IMR-90 (cell line): ENCODE measurements around the gene RAB40A. TPM values are rescaled to one million over a fixed set of nuclear protein-coding genes. Genes with fewer than 3 reads are reported as not detected.

ENCODE experiments used
- ATAC-seq: fragments of 200-7000 bp; cut with Tn5 transposase; 2 replicates; pipeline ENCODE4 v1.9.1; 2020; ENCODE audit warnings: low read depth, mild to moderate bottlenecking, moderate library complexity
- BruUV-seq: library from RNA; stranded (reverse); fragments of 400-500 nt; replicated peaks from 2 replicates; lab custom pipeline; 2021; lab: Mats Ljungman, UMichigan
- CTCF ChIA-PET: fragments of 300-600 bp; formaldehyde crosslinking; extraction: SDS; loops from one replicate; lab custom pipeline; 2021; ENCODE audit warnings: antibody characterized with exemption; lab: Yijun Ruan, JAX
- POLR2A ChIA-PET: fragments of 300-600 bp; sonication (Branson Sonifier 250); formaldehyde crosslinking; loops from one replicate; lab custom pipeline; 2022; ENCODE audit warnings: antibody characterized with exemption; ENCODE audit not compliant: unreplicated experiment; lab: Charles Lee
- DNase-seq: peaks from one replicate; pipeline ENCODE4 v3.0.0; 2013
- H2AFZ ChIP-seq: replicated peaks from 2 replicates; pipeline ENCODE3; 2013; ENCODE audit warnings: low read length, mild to moderate bottlenecking; ENCODE audit not compliant: poor library complexity
- H2AK5ac ChIP-seq: 2 replicates; pipeline ENCODE4 v1.6.1; 2013; ENCODE audit warnings: low read depth, low read length, inconsistent platforms
- H2AK9ac ChIP-seq: replicated peaks from 2 replicates; pipeline ENCODE3; 2013; ENCODE audit warnings: mild to moderate bottlenecking, low read depth, low read length, moderate library complexity; ENCODE audit not compliant: poor library complexity
- H2BK120ac ChIP-seq: 2 replicates; pipeline ENCODE4 v1.6.1; 2013; ENCODE audit warnings: low read depth, low read length, inconsistent platforms
- H2BK15ac ChIP-seq: 3 replicates; pipeline ENCODE4 v1.6.1; 2013; ENCODE audit warnings: low read depth, low read length, inconsistent platforms
- H2BK20ac ChIP-seq: 2 replicates; pipeline ENCODE4 v1.6.1; 2013; ENCODE audit warnings: low read depth, mild to moderate bottlenecking, inconsistent platforms, low read length, moderate library complexity
- H2BK5ac ChIP-seq: 2 replicates; pipeline ENCODE4 v1.6.1; 2013; ENCODE audit warnings: mild to moderate bottlenecking, low read depth, low read length, inconsistent platforms; ENCODE audit not compliant: poor library complexity, severe bottlenecking
- H3K14ac ChIP-seq: replicated peaks from 2 replicates; pipeline ENCODE4 v1.6.1; 2013; ENCODE audit warnings: low read depth, low read length, inconsistent platforms
- H3K18ac ChIP-seq: 2 replicates; pipeline ENCODE4 v1.6.1; 2013; ENCODE audit warnings: low read depth, low read length, control low read depth
- H3K23ac ChIP-seq: 2 replicates; pipeline ENCODE4 v1.6.1; 2013; ENCODE audit warnings: low read depth, low read length, inconsistent platforms
- H3K27ac ChIP-seq: 2 replicates; pipeline ENCODE4 v1.5.1; 2013; ENCODE audit warnings: mild to moderate bottlenecking, control low read depth, low read length; ENCODE audit not compliant: insufficient read depth
- H3K27me3 ChIP-seq: 2 replicates; pipeline ENCODE4 v1.6.1; 2013; ENCODE audit warnings: low read length; ENCODE audit not compliant: control insufficient read depth, insufficient read depth
- H3K36me3 ChIP-seq: 2 replicates; pipeline ENCODE4 v1.6.1; 2013; ENCODE audit warnings: low read length, mixed read lengths; ENCODE audit not compliant: control insufficient read depth, insufficient read depth
- H3K4ac ChIP-seq: 2 replicates; pipeline ENCODE4 v1.6.1; 2013; ENCODE audit warnings: low read depth, low read length, inconsistent platforms
- H3K4me1 ChIP-seq: 2 replicates; pipeline ENCODE4 v1.6.1; 2013; ENCODE audit warnings: low read length, mixed read lengths; ENCODE audit not compliant: control insufficient read depth, insufficient read depth
- H3K4me2 ChIP-seq: 2 replicates; pipeline ENCODE4 v1.6.1; 2013; ENCODE audit warnings: low read depth, mild to moderate bottlenecking, control low read depth, low read length, moderate library complexity
- H3K4me3 ChIP-seq: 2 replicates; pipeline ENCODE4 v1.5.1; 2013; ENCODE audit warnings: low read depth, mild to moderate bottlenecking, control low read depth, low read length, moderate library complexity; ENCODE audit not compliant: insufficient read depth
- H3K56ac ChIP-seq: 2 replicates; pipeline ENCODE4 v1.6.1; 2013; ENCODE audit warnings: low read length, inconsistent platforms; ENCODE audit not compliant: insufficient read depth; ENCODE audit errors: extremely low read depth
- H3K79me1 ChIP-seq, 2 experiments: 2 replicates each; pipeline ENCODE4 v1.6.1; 2013; ENCODE audit warnings: low read length in 2 of 2, inconsistent platforms in 1 of 2, low read depth in 1 of 2
- H3K9ac ChIP-seq: 2 replicates; pipeline ENCODE4 v1.6.1; 2013; ENCODE audit warnings: low read depth, low read length, control low read depth
- H3K9me1 ChIP-seq: 2 replicates; pipeline ENCODE4 v1.6.1; 2013; ENCODE audit warnings: low read length, inconsistent platforms; ENCODE audit not compliant: insufficient read depth
- H3K9me3 ChIP-seq: 2 replicates; pipeline ENCODE4 v1.6.1; 2013; ENCODE audit warnings: low read length; ENCODE audit not compliant: control insufficient read depth, insufficient read depth
- H4K20me1 ChIP-seq: 2 replicates; pipeline ENCODE4 v1.6.1; 2013; ENCODE audit warnings: low read length, inconsistent platforms; ENCODE audit not compliant: insufficient read depth
- H4K5ac ChIP-seq: 2 replicates; pipeline ENCODE4 v1.6.1; 2013; ENCODE audit warnings: mild to moderate bottlenecking, low read depth, low read length, control low read depth
- H4K8ac ChIP-seq, 2 experiments: 2 replicates each; pipeline ENCODE4 v1.6.1; 2013; ENCODE audit warnings: low read depth in 2 of 2, low read length in 2 of 2, control low read depth in 1 of 2, inconsistent platforms in 1 of 2
- H4K91ac ChIP-seq: 2 replicates; pipeline ENCODE4 v1.6.1; 2013; ENCODE audit warnings: low read depth, low read length, inconsistent platforms; ENCODE audit not compliant: insufficient read depth
- FOS ChIP-seq: fragments of 150-350 bp; IDR thresholded peaks from 2 replicates; pipeline ENCODE4 v1.6.1; 2016; ENCODE audit warnings: low read depth, low read length
- MAFK ChIP-seq: IDR thresholded peaks from 2 replicates; pipeline ENCODE4 v1.6.1; 2012; ENCODE audit warnings: low read depth, low read length, improper control_type of control experiment
- WGBS, 2 experiments: methylation state at CpG; one replicate each; pipeline versions ENCODE4 v1.1.5 to v1.1.7; 2013; ENCODE audit warnings: missing lambda C conversion rate in 2 of 2; ENCODE audit not compliant: insufficient read length in 1 of 2; ENCODE audit errors: extremely low coverage in 2 of 2; 5-methylcytosine and 5-hydroxymethylcytosine counted together
- dilution Hi-C: fragments of 300-500 bp; cut with HindIII; formaldehyde crosslinking; loops from one replicate; pipeline ENCODE4 v1.14.3; 2018; ENCODE audit warnings: low sequenced_read_pairs; ENCODE audit not compliant: unreplicated experiment
- in situ Hi-C: fragments of 300-500 bp; cut with MboI; formaldehyde crosslinking; loops from 3 replicates; pipeline ENCODE4 v1.14.3; 2019; ENCODE audit warnings: low sequenced_read_pairs, inconsistent platforms, mixed read lengths
- intact Hi-C: fragments of 100-400 bp; cut with micrococcal nuclease; formaldehyde crosslinking; loops from 2 replicates; pipeline ENCODE4 v1.10.0; 2022
- polyA plus RNA-seq, 3 experiments: library from polyadenylated mRNA; depleted of rRNA; stranded (reverse); fragments of >200 nt; gene quantifications; 2 replicates each; pipeline ENCODE4 v1.2.3, GENCODE V29; 2012; ENCODE audit warnings: low replicate concordance in 1 of 3
- total RNA-seq: library from RNA; depleted of rRNA; stranded (reverse); fragments of >200 nt; gene quantifications from 2 replicates; pipeline ENCODE4 v1.2.3, GENCODE V29; 2012

The RAB40A gene
- total and polyA plus RNA-seq, 2 of the 4 experiments (the other 2 are of a cell fraction): under 0.01 to 0.26 TPM

DNA sequence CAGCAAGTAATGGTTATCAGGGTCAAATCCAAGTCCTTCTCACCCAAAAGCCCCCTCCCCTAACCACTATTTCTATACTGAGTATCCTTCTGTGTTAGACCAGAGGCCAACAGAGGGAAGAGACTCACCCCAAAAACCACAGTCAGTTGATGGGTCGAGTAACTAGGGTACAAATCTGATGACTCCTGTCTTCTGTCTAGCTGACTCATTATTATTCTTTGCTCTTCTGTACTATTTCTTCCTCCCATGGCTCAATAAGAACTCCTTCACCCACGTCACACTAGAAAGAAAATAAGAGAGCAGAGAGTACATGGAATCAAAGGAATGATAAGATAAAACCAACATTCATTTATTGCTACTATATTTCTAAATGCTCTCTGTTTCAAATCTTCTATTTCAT lies 2.0 kb downstream of the RAB40A start:
- Histone ChIP-seq H3K4me1 (no peaks in the 10 kb centered on the region), H3K9ac (no peak overlapping the region), H3K18ac (no peak overlapping the region), H3K56ac (no peak overlapping the region), H4K5ac (no peak overlapping the region), H3K4ac (no peak overlapping the region), H3K27ac (no peak overlapping the region), H2BK20ac (no peak overlapping the region), H3K23ac (no peak overlapping the region), H2BK15ac (no peak overlapping the region), H3K36me3 (no peaks in the 10 kb centered on the region), H3K4me2 (no peak overlapping the region), H4K20me1 (no peaks in the 10 kb centered on the region), H4K91ac (no peak overlapping the region), H3K9me1 (no peaks in the 10 kb centered on the region), H2AK9ac (no peak overlapping the region), H3K27me3 (no peaks in the 10 kb centered on the region; the same call in 1 of the 2 replicates), H3K14ac (no peak overlapping the region), H3K79me1 (no peaks in the 10 kb centered on the region), H2AK5ac (no peak overlapping the region), H3K9me3 (no peaks in the 10 kb centered on the region), H4K8ac (no peak overlapping the region), H2AFZ (no peak overlapping the region), H2BK5ac (no peak overlapping the region), H3K4me3 (no peak overlapping the region), H2BK120ac (no peak overlapping the region)
- in situ Hi-C loops: no loop called here
- no TSS peak for BruUV-seq
- dilution Hi-C loops: no loop called here
- WGBS, 2 experiments: no CpG with 5 or more reads among the region's 2 CpGs
- ChIA-PET CTCF (interaction anchor here (0.6 kb wide), 1 partner anchor 16 kb away, joined by 3 read pairs; no protein-coding TSS in a partner anchor), POLR2A (no interaction called here)
- peak; percentile 63 for DNase-seq
- TF ChIP-seq FOS (no peak), MAFK (peak; percentile 53)
- intact Hi-C loops: no loop called here
- 0 out of 2 replicates have a peak, but pooled peaks have one; percentile 17 for ATAC-seq
